Left lung (tissue), 10 donors: ENCODE measurements around the gene DSG2. TPM values are rescaled to one million over a fixed set of nuclear protein-coding genes. Genes with fewer than 3 reads are reported as not detected.

Source experiments
- ATAC-seq: fragments of 200-7000 bp; cut with Tn5 transposase; one replicate; pipeline ENCODE4 v1.9.1; 2020; ENCODE audit warnings: moderate library complexity
- DNase-seq, 4 donors: peaks; one replicate each; pipeline ENCODE4 v3.0.0-alpha.2; 2013 to 2020
- H3K27ac ChIP-seq, 2 donors: fragments of 200-600 bp; sonication (generic) in 1 of 2; one replicate each; pipeline versions ENCODE4 v1.5.0 to v1.8.0; 2020 to 2021
- H3K27me3 ChIP-seq, 2 donors: fragments of 200-600 bp; sonication (generic) in 1 of 2; one replicate each; pipeline versions ENCODE4 v1.5.0 to v1.8.0; 2020 to 2021
- H3K36me3 ChIP-seq, 2 donors: fragments of 200-600 bp; sonication (generic) in 1 of 2; one replicate each; pipeline versions ENCODE4 v1.5.0 to v1.8.0; 2020 to 2021
- H3K4me1 ChIP-seq, 2 donors: fragments of 200-600 bp; one replicate each; pipeline ENCODE4 v1.8.0; 2021
- H3K4me3 ChIP-seq, 2 donors: fragments of 200-600 bp; sonication (generic) in 1 of 2; one replicate each; pipeline versions ENCODE4 v1.5.0 to v1.8.0; 2020 to 2021; ENCODE audit warnings: mild to moderate bottlenecking in 1 of 2
- H3K9me3 ChIP-seq, 2 donors: fragments of 200-600 bp; sonication (generic) in 1 of 2; one replicate each; pipeline versions ENCODE4 v1.5.0 to v1.8.0; 2020 to 2021
- intact Hi-C, 2 donors: fragments of 100-400 bp; cut with DNase I; formaldehyde crosslinking; loops; one replicate each; pipeline versions ENCODE4 v1.11.2 to v1.14.2; 2022
- polyA plus RNA-seq, 6 donors: library from polyadenylated mRNA; unstranded; fragments of 120-200 nt; gene quantifications; one replicate each; pipeline ENCODE4 v1.2.1, GENCODE V29; 2013; ENCODE audit not compliant: insufficient read length in 6 of 6
- total RNA-seq, 2 donors: library from RNA; stranded (reverse); fragmentation: NEBNext Ultra II Directional; extraction: Animal tissue kit (Norgen Biotek cat#: 25700); gene quantifications; one replicate each; pipeline ENCODE4 v1.2.1, GENCODE V29; 2021
- TF ChIP-seq, protein P1 (sequence below), 2 donors: fragments of 200-600 bp; sonication (generic) in 1 of 2; IDR thresholded peaks; one replicate each; pipeline versions ENCODE4 v1.5.0 to v1.8.0; 2021; ENCODE audit warnings: antibody characterized with exemption in 2 of 2
- donor health status: DM: no; HTN: yes; CAD: no.
- donor health status: DM: no; HTN: no; CAD: no.

Gene DSG2
- total and polyA plus RNA-seq, 8 donors, result 36.2 to 66.0 (median 42.3) TPM

DNA sequence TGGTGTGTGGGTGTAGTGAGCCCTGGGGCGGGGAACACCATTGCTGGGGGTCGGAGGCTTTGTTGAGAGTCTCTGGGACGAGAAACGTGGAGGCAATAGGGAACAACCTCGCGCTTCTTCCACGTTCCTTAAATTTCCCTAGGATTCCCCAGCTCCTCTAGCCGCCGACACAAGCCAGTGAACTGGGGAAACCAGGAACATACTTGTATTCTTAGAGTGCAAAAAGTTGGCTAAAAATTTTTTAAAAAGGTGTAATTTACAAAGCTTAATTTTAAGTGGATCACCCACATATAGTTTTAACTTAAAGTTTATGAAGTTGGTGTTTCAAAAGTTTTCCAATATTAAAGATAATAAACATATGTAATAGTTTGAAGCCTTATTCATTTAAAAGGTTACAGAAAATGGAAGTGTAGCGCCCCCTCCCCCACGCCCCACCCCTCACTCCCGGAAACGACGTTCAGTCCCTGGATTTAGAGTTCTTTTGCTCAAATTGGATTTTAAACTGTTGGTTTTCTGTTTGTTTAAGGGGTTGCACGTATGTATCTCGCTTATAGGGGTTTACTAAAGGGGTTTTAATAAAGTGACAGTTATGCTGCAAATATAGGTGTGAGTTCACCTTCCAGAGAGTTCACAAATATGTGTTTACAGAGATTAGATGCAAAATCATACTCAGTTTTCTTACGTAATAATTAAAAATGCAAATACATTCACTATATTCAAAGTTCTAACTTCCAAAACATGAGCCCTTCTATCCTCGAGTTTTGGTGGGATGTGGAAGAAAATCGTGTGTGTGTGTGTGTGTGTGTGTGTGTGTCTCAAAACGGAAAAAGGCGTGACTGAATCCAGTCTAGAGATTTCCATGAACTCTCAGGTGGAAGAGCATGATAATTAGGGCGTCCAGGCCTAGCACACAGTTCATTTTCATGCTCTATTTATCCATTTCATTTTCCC is 872 bp downstream of the DSG2 start:
- Histone ChIP-seq H3K36me3 (no peaks in the 10 kb centered on the region), H3K27ac (peak overlapping the region; percentile 73 to 74), H3K4me3 (peak overlapping the region; percentile 37 to 45), H3K27me3 (peaks cover 16 to 47% of the 10 kb centered on the region in 2 donors), H3K9me3 (no peaks in the 10 kb centered on the region), H3K4me1 (peaks cover 0 to 10% of the 10 kb centered on the region in 2 donors)
- intact Hi-C loops, result no loop called here
- TF ChIP-seq, protein P1, sequence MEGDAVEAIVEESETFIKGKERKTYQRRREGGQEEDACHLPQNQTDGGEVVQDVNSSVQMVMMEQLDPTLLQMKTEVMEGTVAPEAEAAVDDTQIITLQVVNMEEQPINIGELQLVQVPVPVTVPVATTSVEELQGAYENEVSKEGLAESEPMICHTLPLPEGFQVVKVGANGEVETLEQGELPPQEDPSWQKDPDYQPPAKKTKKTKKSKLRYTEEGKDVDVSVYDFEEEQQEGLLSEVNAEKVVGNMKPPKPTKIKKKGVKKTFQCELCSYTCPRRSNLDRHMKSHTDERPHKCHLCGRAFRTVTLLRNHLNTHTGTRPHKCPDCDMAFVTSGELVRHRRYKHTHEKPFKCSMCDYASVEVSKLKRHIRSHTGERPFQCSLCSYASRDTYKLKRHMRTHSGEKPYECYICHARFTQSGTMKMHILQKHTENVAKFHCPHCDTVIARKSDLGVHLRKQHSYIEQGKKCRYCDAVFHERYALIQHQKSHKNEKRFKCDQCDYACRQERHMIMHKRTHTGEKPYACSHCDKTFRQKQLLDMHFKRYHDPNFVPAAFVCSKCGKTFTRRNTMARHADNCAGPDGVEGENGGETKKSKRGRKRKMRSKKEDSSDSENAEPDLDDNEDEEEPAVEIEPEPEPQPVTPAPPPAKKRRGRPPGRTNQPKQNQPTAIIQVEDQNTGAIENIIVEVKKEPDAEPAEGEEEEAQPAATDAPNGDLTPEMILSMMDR (IDR thresholded peaks at IDR 0.05), result no peak
- ATAC-seq, result peak; percentile 24
- peak in 2 of 4 donors; percentile 14 to 32 for DNase-seq

DNA sequence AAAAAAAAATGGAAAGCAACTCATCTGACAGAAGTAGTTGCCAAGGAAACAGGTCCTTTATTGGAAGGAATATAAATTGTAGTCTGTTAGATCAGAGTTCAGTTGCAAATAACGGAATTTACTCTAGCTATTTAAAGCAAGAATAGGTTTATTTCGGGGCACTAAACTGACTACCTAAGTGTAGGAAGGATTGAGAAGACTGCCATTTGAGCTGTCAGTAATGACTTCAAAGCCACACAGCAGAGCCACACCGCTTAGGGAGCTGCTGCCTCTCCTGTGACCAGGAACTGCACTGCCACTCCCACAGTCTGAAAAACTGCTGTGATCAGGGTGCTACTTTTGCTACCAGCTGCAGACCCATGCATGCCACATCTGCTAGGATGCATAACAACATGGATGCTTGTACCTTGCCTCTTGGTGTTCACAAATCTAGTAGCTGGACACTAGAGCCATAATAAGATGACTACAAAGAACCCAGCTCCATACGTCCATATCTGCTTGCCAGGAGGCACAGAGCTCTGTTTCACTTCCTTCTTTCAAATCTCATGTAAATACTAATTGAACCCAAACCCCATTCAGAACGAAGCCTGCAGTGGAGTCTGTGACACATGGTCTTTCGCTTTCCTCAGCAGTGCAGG is 2.2 kb downstream of the DSG2 start:
- ATAC-seq, result no peak
- H3K27ac ChIP-seq, result no peak overlapping the region

DNA sequence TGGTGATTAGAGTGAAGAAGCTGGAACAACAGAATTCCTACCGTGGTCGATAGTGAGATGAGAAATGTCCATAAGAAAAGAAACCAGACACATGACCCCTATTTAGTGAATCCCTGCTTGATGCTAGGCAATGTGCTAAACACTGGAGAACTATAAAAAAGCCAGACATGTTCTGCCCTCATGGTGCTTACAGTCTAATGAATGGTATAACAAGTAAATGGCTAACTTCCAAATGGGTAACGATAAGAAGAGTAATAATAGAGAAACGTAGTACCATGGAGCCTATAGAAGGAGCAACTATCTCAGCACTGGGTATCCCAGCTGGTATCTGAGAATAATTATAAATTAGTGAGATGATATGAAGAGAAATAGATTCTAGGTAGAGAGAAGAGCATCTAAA is 5.0 kb downstream of the DSG2 start:
- ATAC-seq (no peak), DNase-seq (no peak)
- TF ChIP-seq, protein P1 (IDR thresholded peaks at IDR 0.05), result no peak
- peaks cover 6 to 24% of the 10 kb centered on the region in 2 donors for H3K27me3 ChIP-seq
- H3K36me3 ChIP-seq, result no peaks in the 10 kb centered on the region
- H3K9me3 ChIP-seq, result no peaks in the 10 kb centered on the region
- H3K4me3 ChIP-seq, result no peak overlapping the region
- no peak overlapping the region for H3K27ac ChIP-seq
- H3K4me1 ChIP-seq, result peaks cover 0 to 6% of the 10 kb centered on the region in 2 donors
- intact Hi-C loops, result loop anchor here in 1 of 2 donors (10.0 kb wide), 1 partner anchor 198 kb away; no protein-coding TSS in a partner anchor

More for the DNA sequence above, 2.2 kb downstream of the DSG2 start:
- peaks cover 16 to 47% of the 10 kb centered on the region in 2 donors for H3K27me3 ChIP-seq
- DNase-seq, result no peak
- no peaks in the 10 kb centered on the region for H3K9me3 ChIP-seq
- TF ChIP-seq, protein P1 (IDR thresholded peaks at IDR 0.05), result no peak
- H3K4me3 ChIP-seq, result no peak overlapping the region
- no peaks in the 10 kb centered on the region for H3K36me3 ChIP-seq
- peaks cover 0 to 10% of the 10 kb centered on the region in 2 donors for H3K4me1 ChIP-seq
- intact Hi-C loops, result loop anchor here in 1 of 2 donors (10.0 kb wide), 1 partner anchor 195 kb away; no protein-coding TSS in a partner anchor

DNA sequence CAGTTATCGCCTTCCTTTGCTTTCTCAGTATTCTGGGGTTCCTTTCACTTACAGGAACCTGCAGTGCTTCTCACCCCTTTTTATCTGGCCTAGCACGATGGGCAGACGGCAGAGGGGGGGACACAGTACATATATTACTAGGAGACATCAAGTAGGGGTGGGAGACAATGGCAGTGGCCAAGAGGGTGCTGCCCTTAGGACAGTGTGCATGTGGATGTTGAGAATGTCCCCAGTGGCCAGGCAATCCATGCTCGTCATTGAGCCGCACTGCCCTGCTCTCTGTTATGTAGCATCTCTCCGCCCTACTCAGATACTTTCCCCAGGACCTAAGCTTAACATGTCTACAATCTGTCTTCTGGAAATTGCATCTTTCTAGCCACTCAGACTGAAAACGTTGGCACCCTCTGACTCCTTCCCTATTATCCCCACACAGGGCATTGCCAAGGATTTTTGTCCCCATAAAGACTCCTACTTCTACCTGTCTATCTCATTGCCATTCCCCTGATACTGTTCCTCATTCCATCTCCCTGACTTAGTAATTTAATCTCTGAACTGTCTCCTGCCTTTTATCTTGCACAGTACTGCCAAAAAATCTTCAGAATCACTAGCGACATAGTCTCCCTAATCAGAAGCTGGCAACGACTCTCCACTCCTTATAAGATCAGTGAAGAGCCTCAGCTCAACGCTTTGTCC is 6.6 kb downstream of the DSG2 start:
- Histone ChIP-seq H3K9me3 (no peaks in the 10 kb centered on the region), H3K4me3 (no peak overlapping the region), H3K36me3 (no peaks in the 10 kb centered on the region), H3K27me3 (peaks cover 0 to 8% of the 10 kb centered on the region in 2 donors), H3K27ac (no peak overlapping the region), H3K4me1 (no peaks in the 10 kb centered on the region)
- TF ChIP-seq, protein P1 (IDR thresholded peaks at IDR 0.05), result no peak
- DNase-seq (no peak), ATAC-seq (no peak)
- intact Hi-C loops, result loop anchor here in 1 of 2 donors (10.0 kb wide), 1 partner anchor 200 kb away; no protein-coding TSS in a partner anchor
